ENCODE results near the gene AHCYL2. TPM values are rescaled to one million over a fixed set of nuclear protein-coding genes. Genes with fewer than 3 reads are reported as not detected.
"Not testable (repeated sequence)": the region's sequence is repeated elsewhere in the genome, so short reads cannot be mapped to it uniquely, and the experiment has no call there.

The AHCYL2 gene
- total RNA-seq, 4 donors from 2014 or later = 83.2 to 149 (median 101) TPM

- no peak for DNase-seq
- intact Hi-C loops (cut with DNase I) = no loop called here
- Histone ChIP-seq H3K36me3 (peaks cover 15 to 21% of the 10 kb centered on the region in 2 donors), H3K9me3 (no peaks in the 10 kb centered on the region), H3K27me3 (no peaks in the 10 kb centered on the region), H3K4me3 (replicated peaks in 1 of 3) (no peak overlapping the region), H3K4me1 (no peaks in the 10 kb centered on the region), H3K27ac (no peak overlapping the region)
- TF ChIP-seq POLR2A (IDR thresholded peaks at IDR 0.05) (no peak), CTCF (IDR thresholded peaks at IDR 0.05) (no peak)
Measured at GRCh38 chr7:129405527-129405926, 180.7 kb downstream of the AHCYL2 start.

GRCh38 chr7:129410238-129410637, 185.4 kb downstream of the AHCYL2 start:
- H3K9me3 ChIP-seq; H3K4me3 ChIP-seq (replicated peaks in 1 of 3); intact Hi-C loops (cut with DNase I); H3K4me1 ChIP-seq; H3K27ac ChIP-seq; H3K27me3 ChIP-seq; DNase-seq: not testable (repeated sequence)
- 88 to 92% methylated on average over 8 of the region's 8 CpGs for WGBS, 2 donors
- peaks cover 16 to 22% of the 10 kb centered on the region in 2 donors for H3K36me3 ChIP-seq

DNA sequence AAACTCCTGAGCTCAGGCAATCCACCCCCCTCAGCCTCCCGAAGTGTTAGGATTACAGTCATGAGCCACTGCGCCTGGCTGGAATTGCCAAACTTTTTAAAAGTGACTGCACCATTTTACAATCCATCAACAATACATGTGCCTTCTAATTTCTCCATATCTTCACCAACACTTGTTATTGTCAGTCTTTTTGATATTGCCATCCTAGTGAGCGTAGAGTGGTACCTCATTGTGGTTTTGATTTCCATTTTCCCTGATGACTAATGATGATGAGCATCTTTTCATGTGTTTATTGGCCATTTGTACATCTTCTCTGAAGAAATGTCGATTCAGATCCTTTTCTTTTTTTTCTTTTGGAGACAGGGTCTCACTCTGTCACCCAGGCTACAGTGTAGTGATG, 187.7 kb downstream of the AHCYL2 start:
- H3K36me3 ChIP-seq = peaks cover 10 to 22% of the 10 kb centered on the region in 2 donors
- TF ChIP-seq CTCF (IDR thresholded peaks at IDR 0.05) = no peak
- TF ChIP-seq POLR2A (IDR thresholded peaks at IDR 0.05) = no peak
- 96 to 100% methylated on average over 4 of the region's 4 CpGs for WGBS, 2 donors
- H3K9me3 ChIP-seq = no peaks in the 10 kb centered on the region
- intact Hi-C loops (cut with DNase I) = no loop called here
- no peaks in the 10 kb centered on the region for H3K4me1 ChIP-seq
- H3K4me3 ChIP-seq (replicated peaks in 1 of 3) = no peak overlapping the region
- DNase-seq = no peak
- H3K27me3 ChIP-seq = no peaks in the 10 kb centered on the region
- no peak overlapping the region for H3K27ac ChIP-seq

DNA sequence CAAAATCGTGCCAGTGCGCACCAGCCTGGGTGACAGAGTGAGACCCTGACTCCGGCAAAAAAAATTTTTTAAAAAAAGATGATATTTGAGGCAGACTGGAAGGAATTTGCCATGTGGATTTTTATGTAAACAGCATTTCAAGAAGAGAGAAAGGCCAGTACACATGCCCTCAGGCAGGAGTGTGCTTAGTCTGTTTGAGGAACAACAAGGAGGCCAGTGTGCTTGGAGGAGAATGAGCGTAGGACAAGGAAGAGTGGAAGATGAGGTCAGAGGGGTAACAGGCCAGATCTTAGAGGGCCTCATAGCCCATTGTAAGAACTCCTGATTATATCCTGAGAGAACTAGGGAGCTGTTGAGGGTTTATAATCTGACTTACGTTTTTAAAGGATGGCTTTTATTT, 192.2 kb downstream of the AHCYL2 start:
- intact Hi-C loops (cut with DNase I) = no loop called here
- H3K27ac ChIP-seq = no peak overlapping the region
- WGBS, 2 donors = 96 to 97% methylated on average over 5 of the region's 5 CpGs
- no peak overlapping the region for H3K4me3 ChIP-seq (replicated peaks in 1 of 3)
- H3K27me3 ChIP-seq = no peaks in the 10 kb centered on the region
- H3K36me3 ChIP-seq = peaks cover 3 to 6% of the 10 kb centered on the region in 2 donors
- TF ChIP-seq POLR2A (IDR thresholded peaks at IDR 0.05) = no peak
- TF ChIP-seq CTCF (IDR thresholded peaks at IDR 0.05) = no peak
- DNase-seq = no peak
- no peaks in the 10 kb centered on the region for H3K9me3 ChIP-seq
- peaks cover 0 to 4% of the 10 kb centered on the region in 2 donors for H3K4me1 ChIP-seq

DNA sequence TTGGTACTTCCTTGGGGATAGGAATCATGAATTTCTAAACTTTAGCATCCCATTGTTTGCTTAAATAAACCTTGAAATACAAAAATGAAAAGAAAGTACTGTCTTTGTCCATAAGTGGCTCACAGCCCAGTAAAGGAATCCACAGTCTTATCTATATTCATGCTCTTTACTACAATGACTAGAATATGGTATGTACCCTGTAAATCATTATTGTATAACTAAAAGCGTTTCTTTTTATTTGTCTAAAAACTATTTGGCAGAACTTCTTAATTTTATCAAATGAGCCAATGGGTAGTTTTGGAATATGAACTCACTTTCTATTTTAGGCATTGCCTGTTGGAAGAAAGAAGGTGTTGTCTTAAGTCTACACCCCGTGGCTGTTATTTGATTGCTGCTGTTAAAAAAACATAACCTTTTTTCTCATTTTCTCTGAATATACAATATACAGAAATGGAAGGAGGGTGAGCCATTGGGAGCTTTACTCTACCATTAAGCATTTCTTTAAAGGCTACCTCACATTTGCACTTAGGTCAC, 197.0 kb downstream of the AHCYL2 start:
- intact Hi-C loops (cut with DNase I) = loop anchor here (10.0 kb wide), 1 partner anchor 47 kb away; no protein-coding TSS in a partner anchor
- no peak for DNase-seq
- 67 to 69% methylated on average over 2 of the region's 2 CpGs for WGBS, 2 donors
- Histone ChIP-seq H3K4me1 (peaks cover 0 to 4% of the 10 kb centered on the region in 2 donors), H3K27ac (no peak overlapping the region), H3K36me3 (peaks cover 24 to 26% of the 10 kb centered on the region in 2 donors), H3K4me3 (replicated peaks in 1 of 3) (no peak overlapping the region), H3K9me3 (no peaks in the 10 kb centered on the region), H3K27me3 (no peaks in the 10 kb centered on the region)
- no peak for TF ChIP-seq POLR2A (IDR thresholded peaks at IDR 0.05)
- no peak for TF ChIP-seq CTCF (IDR thresholded peaks at IDR 0.05)
